ENCODE results near the gene IVD. TPM values are rescaled to one million over a fixed set of nuclear protein-coding genes. Genes with fewer than 3 reads are reported as not detected.

Gene IVD
- total and polyA plus RNA-seq, 2 of the 8 experiments (the other 6 are each of a cell fraction or from before 2014, with no cell fraction given): 55.2 to 78.8 TPM

- TF ChIP-seq EGR1 (IDR thresholded peaks at IDR 0.05; ENCODE audit: borderline replicate concordance, low read depth, low read length) (no peak), USF2 (IDR thresholded peaks at IDR 0.05; ENCODE audit: low read length) (no peak)
These were observed 40.6 kb upstream of the IVD start (continued) for GRCh38 chr15:40365016-40365415.
